Measurements from ENCODE around the gene PACSIN2. TPM values are rescaled to one million over a fixed set of nuclear protein-coding genes. Genes with fewer than 3 reads are reported as not detected.

The PACSIN2 gene
- total and polyA plus RNA-seq, 10 of the 15 experiments (the other 5 are each of a cell fraction or from before 2014, with no cell fraction given), result 0.93 to 78.7 (median 46.8) TPM

DNA sequence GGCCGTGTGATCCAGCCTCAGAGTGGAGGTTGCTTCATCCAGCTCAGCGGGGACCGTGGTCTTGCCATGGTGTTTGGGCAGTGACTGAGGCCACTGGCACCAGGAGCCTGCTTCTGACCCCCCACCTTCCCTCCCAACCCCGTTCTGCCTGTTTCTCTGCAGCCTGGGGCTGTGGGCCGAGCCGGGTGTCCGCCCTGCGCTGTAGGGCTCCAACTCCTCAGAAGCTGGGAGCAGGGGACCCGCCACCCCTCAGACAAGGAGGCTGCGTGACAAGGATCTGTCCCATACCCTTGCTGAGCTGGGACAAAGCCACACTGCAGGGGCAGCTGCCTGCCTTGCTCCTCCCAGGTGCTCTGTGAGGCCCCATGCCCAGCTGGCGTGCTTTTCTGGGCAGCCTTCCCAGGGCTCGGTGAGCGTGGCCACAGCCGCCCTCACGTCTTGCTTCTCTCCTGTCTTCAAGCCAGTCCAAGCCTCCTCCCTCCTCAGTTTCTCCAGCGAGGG is 146.1 kb downstream of the PACSIN2 start:
- CTCF ChIA-PET, result interaction anchor here (0.5 to 4.9 kb wide), 26 partner anchors 8 to 268 kb away, joined by 3 to 58 read pairs (median 9); partner anchors contain the start of genes ARFGAP3 and PACSIN2
- SMC1A ChIA-PET (ENCODE audit: uncharacterized antibody, unreplicated experiment), result interaction anchor here (0.9 to 2.4 kb wide), 15 partner anchors 13 to 247 kb away, joined by 3 to 16 read pairs (median 6); no protein-coding TSS in a partner anchor
- no TSS peak for BruUV-seq (replicated peaks)
- H2AFZ ChIP-seq (ENCODE audit: control insufficient read depth, low read depth, low read length), result no peak overlapping the region
- peaks cover 1% of the 10 kb centered on the region; the same call in 2 of the 3 replicates for H3K9me3 ChIP-seq (replicated peaks; ENCODE audit: control insufficient read depth, insufficient read depth, low read length)
- H3K4me2 ChIP-seq (ENCODE audit: control insufficient read depth, insufficient read depth), result no peak overlapping the region
- DNase-seq (ENCODE audit: low read depth, low spot score) (no peak), FAIRE-seq (no peak), ATAC-seq (no peak)
- POLR2A ChIA-PET, result interaction anchor here (0.5 to 0.6 kb wide), 2 partner anchors 139 to 719 kb away, joined by 3 read pairs; no protein-coding TSS in a partner anchor
- no peaks in the 10 kb centered on the region for H3K4me1 ChIP-seq (ENCODE audit: control insufficient read depth, insufficient read depth, low read length)
- 89% methylated on average over 16 of the region's 16 CpGs for WGBS (ENCODE audit: insufficient coverage, insufficient replicate concordance, low lambda C conversion rate, missing lambda C conversion rate)
- no peak overlapping the region for H3K9ac ChIP-seq (ENCODE audit: control insufficient read depth, insufficient read depth, low read length)
- no peaks in the 10 kb centered on the region for H3K27me3 ChIP-seq (replicated peaks in 1 of 2; ENCODE audit: control insufficient read depth in 2 of 2, insufficient read depth in 2 of 2, low read length in 1 of 2)
- intact Hi-C loops (cut with micrococcal nuclease; ENCODE audit: unreplicated experiment), result loop anchor here (5.0 kb wide), 1 partner anchor 164 kb away; no protein-coding TSS in a partner anchor
- TF ChIP-seq, protein P1, sequence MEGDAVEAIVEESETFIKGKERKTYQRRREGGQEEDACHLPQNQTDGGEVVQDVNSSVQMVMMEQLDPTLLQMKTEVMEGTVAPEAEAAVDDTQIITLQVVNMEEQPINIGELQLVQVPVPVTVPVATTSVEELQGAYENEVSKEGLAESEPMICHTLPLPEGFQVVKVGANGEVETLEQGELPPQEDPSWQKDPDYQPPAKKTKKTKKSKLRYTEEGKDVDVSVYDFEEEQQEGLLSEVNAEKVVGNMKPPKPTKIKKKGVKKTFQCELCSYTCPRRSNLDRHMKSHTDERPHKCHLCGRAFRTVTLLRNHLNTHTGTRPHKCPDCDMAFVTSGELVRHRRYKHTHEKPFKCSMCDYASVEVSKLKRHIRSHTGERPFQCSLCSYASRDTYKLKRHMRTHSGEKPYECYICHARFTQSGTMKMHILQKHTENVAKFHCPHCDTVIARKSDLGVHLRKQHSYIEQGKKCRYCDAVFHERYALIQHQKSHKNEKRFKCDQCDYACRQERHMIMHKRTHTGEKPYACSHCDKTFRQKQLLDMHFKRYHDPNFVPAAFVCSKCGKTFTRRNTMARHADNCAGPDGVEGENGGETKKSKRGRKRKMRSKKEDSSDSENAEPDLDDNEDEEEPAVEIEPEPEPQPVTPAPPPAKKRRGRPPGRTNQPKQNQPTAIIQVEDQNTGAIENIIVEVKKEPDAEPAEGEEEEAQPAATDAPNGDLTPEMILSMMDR (IDR thresholded peaks at IDR 0.05 in 2 of 3, conservative IDR thresholded peaks at IDR 0.05 in 1 of 3; ENCODE audit: control insufficient read depth in 2 of 3, extremely low read depth in 1 of 3, insufficient read depth in 1 of 3, low read depth in 3 of 3, low read length in 3 of 3), result no peak
- TF ChIP-seq ZNF384 (IDR thresholded peaks at IDR 0.05; ENCODE audit: borderline replicate concordance, low read depth, low read length) (no peak), SMARCA5 (IDR thresholded peaks at IDR 0.05) (no peak), MYB (IDR thresholded peaks at IDR 0.05; ENCODE audit: borderline replicate concordance, low read depth, low read length) (no peak), SIN3A (IDR thresholded peaks at IDR 0.05; ENCODE audit: low read depth, low read length) (no peak), POLR2A (IDR thresholded peaks at IDR 0.05; ENCODE audit: low read depth, low read length) (peak; percentile 23; the same call in 1 of the 2 replicates)
- TF ChIP-seq, protein P2, sequence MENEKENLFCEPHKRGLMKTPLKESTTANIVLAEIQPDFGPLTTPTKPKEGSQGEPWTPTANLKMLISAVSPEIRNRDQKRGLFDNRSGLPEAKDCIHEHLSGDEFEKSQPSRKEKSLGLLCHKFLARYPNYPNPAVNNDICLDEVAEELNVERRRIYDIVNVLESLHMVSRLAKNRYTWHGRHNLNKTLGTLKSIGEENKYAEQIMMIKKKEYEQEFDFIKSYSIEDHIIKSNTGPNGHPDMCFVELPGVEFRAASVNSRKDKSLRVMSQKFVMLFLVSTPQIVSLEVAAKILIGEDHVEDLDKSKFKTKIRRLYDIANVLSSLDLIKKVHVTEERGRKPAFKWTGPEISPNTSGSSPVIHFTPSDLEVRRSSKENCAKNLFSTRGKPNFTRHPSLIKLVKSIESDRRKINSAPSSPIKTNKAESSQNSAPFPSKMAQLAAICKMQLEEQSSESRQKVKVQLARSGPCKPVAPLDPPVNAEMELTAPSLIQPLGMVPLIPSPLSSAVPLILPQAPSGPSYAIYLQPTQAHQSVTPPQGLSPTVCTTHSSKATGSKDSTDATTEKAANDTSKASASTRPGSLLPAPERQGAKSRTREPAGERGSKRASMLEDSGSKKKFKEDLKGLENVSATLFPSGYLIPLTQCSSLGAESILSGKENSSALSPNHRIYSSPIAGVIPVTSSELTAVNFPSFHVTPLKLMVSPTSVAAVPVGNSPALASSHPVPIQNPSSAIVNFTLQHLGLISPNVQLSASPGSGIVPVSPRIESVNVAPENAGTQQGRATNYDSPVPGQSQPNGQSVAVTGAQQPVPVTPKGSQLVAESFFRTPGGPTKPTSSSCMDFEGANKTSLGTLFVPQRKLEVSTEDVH (IDR thresholded peaks at IDR 0.05; ENCODE audit: low read depth, partially characterized antibody), result no peak
- TF ChIP-seq, protein P3, sequence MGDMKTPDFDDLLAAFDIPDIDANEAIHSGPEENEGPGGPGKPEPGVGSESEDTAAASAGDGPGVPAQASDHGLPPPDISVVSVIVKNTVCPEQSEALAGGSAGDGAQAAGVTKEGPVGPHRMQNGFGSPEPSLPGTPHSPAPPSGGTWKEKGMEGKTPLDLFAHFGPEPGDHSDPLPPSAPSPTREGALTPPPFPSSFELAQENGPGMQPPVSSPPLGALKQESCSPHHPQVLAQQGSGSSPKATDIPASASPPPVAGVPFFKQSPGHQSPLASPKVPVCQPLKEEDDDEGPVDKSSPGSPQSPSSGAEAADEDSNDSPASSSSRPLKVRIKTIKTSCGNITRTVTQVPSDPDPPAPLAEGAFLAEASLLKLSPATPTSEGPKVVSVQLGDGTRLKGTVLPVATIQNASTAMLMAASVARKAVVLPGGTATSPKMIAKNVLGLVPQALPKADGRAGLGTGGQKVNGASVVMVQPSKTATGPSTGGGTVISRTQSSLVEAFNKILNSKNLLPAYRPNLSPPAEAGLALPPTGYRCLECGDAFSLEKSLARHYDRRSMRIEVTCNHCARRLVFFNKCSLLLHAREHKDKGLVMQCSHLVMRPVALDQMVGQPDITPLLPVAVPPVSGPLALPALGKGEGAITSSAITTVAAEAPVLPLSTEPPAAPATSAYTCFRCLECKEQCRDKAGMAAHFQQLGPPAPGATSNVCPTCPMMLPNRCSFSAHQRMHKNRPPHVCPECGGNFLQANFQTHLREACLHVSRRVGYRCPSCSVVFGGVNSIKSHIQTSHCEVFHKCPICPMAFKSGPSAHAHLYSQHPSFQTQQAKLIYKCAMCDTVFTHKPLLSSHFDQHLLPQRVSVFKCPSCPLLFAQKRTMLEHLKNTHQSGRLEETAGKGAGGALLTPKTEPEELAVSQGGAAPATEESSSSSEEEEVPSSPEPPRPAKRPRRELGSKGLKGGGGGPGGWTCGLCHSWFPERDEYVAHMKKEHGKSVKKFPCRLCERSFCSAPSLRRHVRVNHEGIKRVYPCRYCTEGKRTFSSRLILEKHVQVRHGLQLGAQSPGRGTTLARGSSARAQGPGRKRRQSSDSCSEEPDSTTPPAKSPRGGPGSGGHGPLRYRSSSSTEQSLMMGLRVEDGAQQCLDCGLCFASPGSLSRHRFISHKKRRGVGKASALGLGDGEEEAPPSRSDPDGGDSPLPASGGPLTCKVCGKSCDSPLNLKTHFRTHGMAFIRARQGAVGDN (IDR thresholded peaks at IDR 0.05), result no peak
- RAD21 ChIA-PET (ENCODE audit: unreplicated experiment), result interaction anchor here (1.3 to 3.6 kb wide), 9 partner anchors 26 to 165 kb away, joined by 3 to 38 read pairs (median 8); no protein-coding TSS in a partner anchor
- H3K27ac ChIP-seq (ENCODE audit: control insufficient read depth, insufficient read depth), result no peak overlapping the region
- H3K4me3 ChIP-seq, result no peak overlapping the region
- no peaks in the 10 kb centered on the region for H4K20me1 ChIP-seq (ENCODE audit: control insufficient read depth, insufficient read depth)
- peaks cover 14 to 17% of the 10 kb centered on the region in 2 experiments; a peak in 3 of 4 replicates for H3K36me3 ChIP-seq (ENCODE audit: control insufficient read depth in 2 of 2, insufficient read depth in 2 of 2, low read length in 1 of 2)
- in situ Hi-C loops (cut with MboI), result loop anchor here (5.0 kb wide), 1 partner anchor 206 kb away; no protein-coding TSS in a partner anchor
- H3K79me2 ChIP-seq (ENCODE audit: control insufficient read depth, insufficient read depth, low read length), result no peaks in the 10 kb centered on the region

Data from GM12878 (cell line).